Central memory CD8-positive, alpha-beta T cell (primary cell): ENCODE results near the gene C2CD2.

Source experiments
- ATAC-seq: fragments of 150-1000 bp; cut with Tn5 transposase; replicated peaks from 2 replicates; pipeline ENCODE4 v1.10.0; 2022; ENCODE audit warnings: mild to moderate bottlenecking, moderate FRiP score, moderate number of reproducible peaks; ENCODE audit not compliant: poor library complexity, severe bottlenecking; ENCODE audit errors: extremely low read depth
- DNase-seq, 2 donors: peaks; one replicate each; pipeline ENCODE4 v3.0.0; 2021; ENCODE audit warnings: low spot score in 2 of 2
- H3K27ac Mint-ChIP-seq: one replicate; pipeline ENCODE4 v1.8.0; 2022; ENCODE audit warnings: low read depth, mild to moderate bottlenecking, moderate library complexity, mixed read lengths
- H3K27me3 Mint-ChIP-seq: one replicate; pipeline ENCODE4 v1.8.0; 2022; ENCODE audit warnings: mixed read lengths
- H3K36me3 Mint-ChIP-seq: one replicate; pipeline ENCODE4 v1.8.0; 2022; ENCODE audit warnings: mild to moderate bottlenecking, moderate library complexity, mixed read lengths; ENCODE audit not compliant: insufficient read depth
- H3K4me1 Mint-ChIP-seq: one replicate; pipeline ENCODE4 v1.8.0; 2022; ENCODE audit warnings: mixed read lengths
- H3K4me3 Mint-ChIP-seq: one replicate; pipeline ENCODE4 v1.8.0; 2022; ENCODE audit warnings: mild to moderate bottlenecking, moderate library complexity, mixed read lengths
- H3K9me3 Mint-ChIP-seq: one replicate; pipeline ENCODE4 v1.8.0; 2022; ENCODE audit warnings: mixed read lengths

Gene C2CD2

DNA sequence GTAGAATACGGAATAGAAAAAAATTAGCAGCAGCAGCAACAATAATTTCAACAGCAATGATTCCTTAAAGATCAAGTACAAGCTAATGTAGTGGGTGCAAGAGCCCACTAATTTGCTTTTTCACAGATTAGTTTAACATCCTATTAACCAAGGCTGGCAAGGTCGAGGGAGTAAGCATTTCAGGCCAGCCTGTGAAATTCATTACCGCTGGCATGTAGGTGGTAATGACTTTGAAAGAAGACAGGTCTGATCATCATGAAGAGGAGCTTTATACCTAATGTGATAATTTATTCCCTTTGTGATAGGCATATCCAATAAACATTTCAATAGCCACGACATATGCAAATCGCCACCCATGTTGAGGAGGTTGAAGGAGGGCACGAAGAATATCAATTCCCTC is 63.5 kb downstream of the C2CD2 start:
- no peak for DNase-seq
- H3K36me3 Mint-ChIP-seq, result no peaks in the 10 kb centered on the region
- H3K4me1 Mint-ChIP-seq, result no peaks in the 10 kb centered on the region
- no peak for ATAC-seq
- H3K9me3 Mint-ChIP-seq, result no peaks in the 10 kb centered on the region
- H3K27me3 Mint-ChIP-seq, result no peaks in the 10 kb centered on the region
- H3K4me3 Mint-ChIP-seq, result no peak overlapping the region
- no peak overlapping the region for H3K27ac Mint-ChIP-seq

DNA sequence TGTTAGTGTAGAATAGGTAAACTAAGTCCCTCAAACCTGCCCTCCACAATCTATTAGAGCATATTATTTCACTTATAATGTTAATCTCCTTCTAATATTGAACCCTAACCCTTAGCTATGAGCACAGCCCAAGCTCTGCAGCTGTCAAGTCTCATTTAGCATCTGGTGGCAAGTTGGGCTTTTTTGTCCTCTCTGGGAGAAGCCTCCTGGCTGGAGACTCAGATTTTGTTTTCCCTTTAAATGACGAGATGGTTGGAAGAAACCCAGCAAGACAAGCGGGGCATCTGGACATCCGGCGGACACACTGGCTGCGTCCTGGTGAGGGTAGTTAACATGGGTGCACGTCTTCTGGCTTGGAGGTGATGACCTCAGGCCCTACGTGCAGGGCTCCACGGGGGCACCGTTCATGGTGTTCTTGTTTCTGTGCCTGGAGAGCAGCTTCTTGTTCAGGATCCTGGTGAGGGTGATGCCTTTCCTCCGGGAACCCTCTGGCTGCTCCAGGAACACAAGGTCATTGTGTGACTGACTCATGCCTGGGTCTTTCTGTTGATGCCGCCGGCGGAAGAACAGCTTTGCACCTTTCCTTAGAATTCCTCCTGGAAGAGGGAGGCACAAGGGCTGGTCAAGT is 65.0 kb downstream of the C2CD2 start:
- ATAC-seq, result no peak
- H3K9me3 Mint-ChIP-seq, result no peaks in the 10 kb centered on the region
- H3K27me3 Mint-ChIP-seq, result no peaks in the 10 kb centered on the region
- H3K27ac Mint-ChIP-seq, result no peak overlapping the region
- H3K4me3 Mint-ChIP-seq, result no peak overlapping the region
- H3K4me1 Mint-ChIP-seq, result no peaks in the 10 kb centered on the region
- no peak for DNase-seq
- no peaks in the 10 kb centered on the region for H3K36me3 Mint-ChIP-seq

DNA sequence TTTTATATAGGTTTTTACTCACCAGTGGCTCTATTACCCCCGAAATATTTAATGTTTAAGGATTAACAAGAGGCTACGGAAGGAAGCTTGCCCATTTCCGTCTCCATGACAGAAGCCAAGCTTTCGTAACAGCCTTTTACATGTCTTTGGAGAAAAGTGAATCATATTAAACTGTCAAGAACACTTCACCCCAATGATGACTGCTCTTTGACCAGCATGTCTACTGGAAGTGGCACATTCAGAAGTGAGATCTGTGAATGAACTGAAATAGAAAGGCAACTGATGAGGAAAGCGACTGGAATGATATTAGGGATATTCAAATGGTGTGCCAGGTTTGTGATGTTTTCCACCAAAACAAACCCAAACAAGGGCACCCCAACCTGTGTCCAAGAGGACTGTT is 66.2 kb downstream of the C2CD2 start:
- DNase-seq (no peak), ATAC-seq (no peak)
- Mint-ChIP-seq H3K9me3 (no peaks in the 10 kb centered on the region), H3K4me1 (no peaks in the 10 kb centered on the region), H3K27me3 (no peaks in the 10 kb centered on the region), H3K4me3 (no peak overlapping the region), H3K36me3 (no peaks in the 10 kb centered on the region), H3K27ac (no peak overlapping the region)

DNA sequence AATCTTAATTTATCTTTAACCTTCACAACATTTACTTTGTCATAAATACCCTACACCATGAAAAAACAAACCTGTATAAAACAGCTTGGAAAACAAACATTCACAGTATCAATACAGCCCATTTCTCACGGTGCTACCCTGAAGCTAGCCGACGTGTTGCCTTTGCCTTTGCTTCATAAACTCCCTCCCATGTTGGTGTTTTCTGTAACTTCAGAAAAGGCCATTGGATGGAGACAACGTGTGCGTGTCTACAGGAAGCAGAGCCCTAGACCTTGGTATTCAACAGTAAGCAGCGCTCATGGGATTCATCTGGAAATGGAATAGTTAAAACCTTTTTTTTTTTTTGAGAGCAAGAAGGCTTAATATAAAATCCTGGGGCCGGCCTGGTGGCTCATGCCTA is 67.5 kb downstream of the C2CD2 start:
- no peak for DNase-seq
- Mint-ChIP-seq H3K4me3 (no peak overlapping the region), H3K9me3 (no peaks in the 10 kb centered on the region), H3K27me3 (no peaks in the 10 kb centered on the region), H3K27ac (no peak overlapping the region), H3K4me1 (no peaks in the 10 kb centered on the region), H3K36me3 (no peaks in the 10 kb centered on the region)
- ATAC-seq, result no peak

DNA sequence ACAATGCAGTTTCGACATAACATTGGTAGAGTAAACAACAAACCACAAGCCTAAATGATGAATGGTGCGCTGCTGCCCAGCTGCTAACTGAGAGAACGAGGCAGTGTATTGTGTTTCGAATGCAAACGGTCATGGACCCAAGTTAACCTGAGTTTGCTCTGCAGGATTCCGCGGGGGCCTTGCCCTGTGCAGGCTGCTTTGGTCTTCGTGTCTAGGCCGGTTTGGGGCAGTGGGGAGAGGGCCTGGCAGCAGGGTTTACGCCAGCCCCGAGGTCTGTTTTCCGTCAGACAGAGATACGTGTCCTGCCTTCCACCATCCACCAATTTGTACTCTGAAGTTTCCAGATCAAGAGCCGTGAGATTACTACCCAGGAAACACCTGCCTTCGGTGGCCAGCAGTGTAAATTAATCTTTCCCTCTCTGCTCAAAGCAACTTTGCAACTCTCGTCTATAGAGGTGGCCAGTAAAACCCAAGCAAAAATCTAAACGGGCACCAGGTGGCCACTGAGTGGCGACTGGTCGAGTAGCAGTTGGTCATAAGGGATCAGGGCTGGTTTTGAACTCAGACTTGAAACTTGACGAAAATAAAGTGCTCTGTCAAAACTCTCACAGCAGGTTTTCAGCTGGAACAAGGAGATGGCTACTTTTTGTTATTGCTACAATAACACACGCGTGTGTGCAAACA is 68.3 kb downstream of the C2CD2 start:
- Mint-ChIP-seq H3K9me3 (no peaks in the 10 kb centered on the region), H3K27me3 (no peaks in the 10 kb centered on the region), H3K36me3 (no peaks in the 10 kb centered on the region), H3K4me1 (no peaks in the 10 kb centered on the region), H3K27ac (no peak overlapping the region), H3K4me3 (no peak overlapping the region)
- DNase-seq, result no peak
- no peak for ATAC-seq

DNA sequence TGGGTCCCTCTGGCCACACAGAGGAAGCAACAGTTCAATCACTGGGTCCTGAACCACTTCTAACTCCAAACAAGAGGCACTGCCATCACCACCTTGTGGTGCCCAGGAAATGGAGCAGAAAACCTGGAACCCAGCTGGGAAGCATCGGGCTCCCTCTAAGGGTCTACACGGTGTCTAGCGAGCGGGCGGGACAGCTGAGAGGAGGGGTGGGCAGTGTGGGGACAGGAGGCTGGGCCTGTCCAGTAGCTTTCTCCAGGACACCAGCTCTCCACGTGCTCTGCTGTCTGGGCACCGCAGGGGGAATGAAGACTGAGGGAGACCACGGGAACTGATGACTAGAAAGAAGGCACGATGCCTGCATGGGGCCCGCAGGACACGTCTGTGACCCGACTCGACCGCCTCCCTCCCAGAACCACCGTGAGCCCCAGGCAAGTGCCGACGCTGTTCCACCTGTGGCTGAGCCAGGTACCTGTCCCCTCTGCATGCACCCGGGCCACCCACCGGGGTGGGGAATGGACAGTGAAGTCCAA is 69.3 kb downstream of the C2CD2 start:
- ATAC-seq (no peak), DNase-seq (no peak)
- Mint-ChIP-seq H3K9me3 (no peaks in the 10 kb centered on the region), H3K4me1 (no peaks in the 10 kb centered on the region), H3K27ac (no peak overlapping the region), H3K4me3 (no peak overlapping the region), H3K36me3 (no peaks in the 10 kb centered on the region), H3K27me3 (no peaks in the 10 kb centered on the region)

DNA sequence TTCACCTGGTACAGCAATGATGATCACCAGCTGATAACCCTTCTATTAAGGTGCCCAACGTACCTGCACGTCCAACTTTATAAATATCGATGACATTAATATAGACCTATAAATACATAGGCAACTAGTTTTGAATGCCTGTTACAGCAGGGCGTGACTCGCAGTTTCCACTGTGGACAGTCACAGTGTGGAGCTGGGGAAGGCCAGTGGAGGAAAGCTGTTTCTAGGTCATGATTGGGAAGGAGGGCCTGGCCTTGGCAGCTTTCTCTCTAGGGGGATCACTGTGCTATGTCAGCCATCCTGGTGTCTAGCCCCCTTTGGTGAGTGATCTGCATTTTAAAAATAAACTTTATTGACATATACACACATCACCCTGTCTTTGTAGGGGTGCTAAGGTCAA is 70.2 kb downstream of the C2CD2 start:
- DNase-seq (no peak), ATAC-seq (no peak)
- no peak overlapping the region for H3K27ac Mint-ChIP-seq
- no peaks in the 10 kb centered on the region for H3K27me3 Mint-ChIP-seq
- no peaks in the 10 kb centered on the region for H3K9me3 Mint-ChIP-seq
- no peaks in the 10 kb centered on the region for H3K36me3 Mint-ChIP-seq
- no peaks in the 10 kb centered on the region for H3K4me1 Mint-ChIP-seq
- no peak overlapping the region for H3K4me3 Mint-ChIP-seq

DNA sequence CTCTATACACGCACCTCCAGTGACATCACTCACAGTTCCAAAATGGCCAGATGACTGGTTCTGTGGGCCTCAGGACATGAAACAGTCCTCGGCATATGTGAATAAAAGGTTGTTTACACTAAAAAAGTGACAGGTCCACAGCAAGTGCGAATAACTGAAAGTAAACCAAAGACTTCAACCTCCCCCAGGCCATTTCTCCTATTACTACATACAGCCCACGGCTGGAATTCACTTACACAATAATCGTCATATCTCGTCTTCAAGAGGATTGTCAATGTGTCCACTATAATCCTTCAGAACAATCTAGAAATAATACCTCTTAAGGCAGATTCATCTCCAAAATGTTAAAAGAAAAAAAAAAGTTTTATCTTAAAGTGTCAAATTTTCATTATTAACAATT is 72.8 kb downstream of the C2CD2 start:
- ATAC-seq, result no peak

DNA sequence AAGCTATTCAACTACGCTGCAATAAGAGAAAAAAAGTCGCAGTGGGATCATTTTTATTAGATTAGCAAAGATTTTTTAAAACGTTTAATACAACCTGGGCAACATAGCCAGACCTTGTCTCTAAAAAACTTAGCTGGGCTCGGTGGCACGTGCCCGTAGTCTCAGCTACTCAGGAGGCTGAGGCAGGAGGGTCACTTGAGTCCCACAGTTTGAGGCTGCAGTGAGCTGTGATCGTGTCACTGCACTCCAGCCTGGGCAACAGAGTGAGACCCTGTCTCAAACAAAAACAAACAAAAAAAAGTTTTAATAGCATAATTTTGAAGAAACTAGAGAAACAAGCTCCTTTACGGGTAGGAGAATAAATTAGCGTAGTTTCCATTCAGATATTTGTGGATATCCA is 73.7 kb downstream of the C2CD2 start:
- H3K27ac Mint-ChIP-seq, result peak overlapping the region; percentile 92

More for the DNA sequence above, 72.8 kb downstream of the C2CD2 start:
- Mint-ChIP-seq H3K36me3 (peaks cover 3% of the 10 kb centered on the region), H3K9me3 (no peaks in the 10 kb centered on the region), H3K27ac (no peak overlapping the region), H3K4me3 (peak overlapping the region; percentile 47), H3K4me1 (peaks cover 14% of the 10 kb centered on the region), H3K27me3 (no peaks in the 10 kb centered on the region)
- DNase-seq, result no peak

DNA sequence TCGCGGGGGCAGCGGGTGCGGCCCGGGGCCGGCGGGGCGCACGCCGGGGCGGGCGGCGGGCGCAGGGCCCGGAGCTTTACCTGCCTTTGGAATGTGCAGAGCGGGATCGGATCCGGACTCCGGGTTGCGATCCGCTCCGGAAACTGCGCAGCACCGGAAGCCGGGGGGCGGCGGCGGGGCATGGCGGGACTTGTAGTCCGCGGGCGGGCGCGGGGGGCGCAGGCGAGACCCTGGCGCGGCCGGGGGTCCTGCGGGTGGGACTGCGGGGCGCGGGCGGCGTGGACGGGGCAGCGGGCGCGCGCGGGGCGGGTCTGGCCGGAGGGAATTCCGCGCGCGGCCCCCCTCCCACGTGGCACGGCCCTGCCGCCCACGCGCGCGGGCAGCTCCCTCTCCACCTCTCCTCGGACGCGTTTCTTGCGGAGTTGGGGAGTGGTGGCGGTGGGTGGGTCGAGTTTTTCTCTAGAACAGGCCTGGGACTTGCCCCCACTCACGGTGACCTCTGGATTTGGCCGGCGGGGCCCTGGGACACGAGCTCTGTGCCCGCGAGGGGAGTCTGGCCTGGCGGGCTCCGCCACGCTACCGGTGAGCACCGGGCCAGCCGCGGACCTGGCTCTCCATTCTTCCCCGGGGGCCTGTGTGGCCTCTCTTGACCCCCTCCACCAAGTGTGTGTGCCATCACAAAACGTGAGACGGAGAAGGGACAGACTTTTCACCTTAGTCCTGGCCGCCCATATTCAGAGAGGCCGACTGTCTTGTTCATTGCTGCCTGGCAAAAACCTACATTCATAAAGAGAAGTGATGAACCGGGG is 74.4 kb downstream of the C2CD2 start, which contains the start of gene PRDM15:
TSS of gene PRDM15 (minus strand) at position 155 of the 809 bp plus-strand sequence. CDS start 18,981 bp downstream, outside the sequence.
- Mint-ChIP-seq H3K27me3 (no peaks in the 10 kb centered on the region), H3K4me3 (peak within 1 kb of the TSS; percentile 86), H3K27ac (peak within 1 kb of the TSS; percentile 92), H3K9me3 (no peaks in the 10 kb centered on the region), H3K36me3 (peaks cover 3% of the 10 kb centered on the region), H3K4me1 (peaks cover 27% of the 10 kb centered on the region)
- peak; percentile 62 for ATAC-seq
- peak; percentile 52 to 62 for DNase-seq

More for the DNA sequence above, 73.7 kb downstream of the C2CD2 start:
- H3K36me3 Mint-ChIP-seq, result peaks cover 3% of the 10 kb centered on the region
- H3K9me3 Mint-ChIP-seq, result no peaks in the 10 kb centered on the region
- H3K27me3 Mint-ChIP-seq, result no peaks in the 10 kb centered on the region
- peak overlapping the region; percentile 86 for H3K4me3 Mint-ChIP-seq
- DNase-seq, result no peak
- peaks cover 21% of the 10 kb centered on the region for H3K4me1 Mint-ChIP-seq
- no peak for ATAC-seq

DNA sequence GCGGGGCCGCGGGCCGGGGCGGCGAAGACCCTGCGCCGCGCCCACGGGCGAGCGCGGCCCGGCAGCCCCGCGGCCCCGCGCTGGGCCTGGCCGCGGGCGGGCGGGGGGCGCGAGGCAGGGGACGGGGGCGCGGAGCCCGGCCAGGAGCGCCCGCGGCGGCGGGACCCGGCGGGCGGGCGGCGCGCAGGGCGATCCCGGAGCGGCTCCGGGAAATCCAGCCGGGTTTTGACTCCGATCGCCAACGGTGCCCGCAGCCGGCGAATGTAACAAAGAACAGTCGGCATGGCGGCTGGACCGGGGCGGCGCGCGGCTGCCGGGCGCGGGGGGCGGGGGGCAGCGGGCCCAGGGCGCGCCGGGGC is 75.0 kb downstream of the C2CD2 start:
- Mint-ChIP-seq H3K9me3 (no peaks in the 10 kb centered on the region), H3K27me3 (no peaks in the 10 kb centered on the region), H3K4me3 (peak overlapping the region; percentile 86), H3K27ac (no peak overlapping the region), H3K36me3 (peaks cover 5% of the 10 kb centered on the region), H3K4me1 (peaks cover 27% of the 10 kb centered on the region)
- ATAC-seq, result peak; percentile 52
- DNase-seq, result peak; percentile 44 to 65

DNA sequence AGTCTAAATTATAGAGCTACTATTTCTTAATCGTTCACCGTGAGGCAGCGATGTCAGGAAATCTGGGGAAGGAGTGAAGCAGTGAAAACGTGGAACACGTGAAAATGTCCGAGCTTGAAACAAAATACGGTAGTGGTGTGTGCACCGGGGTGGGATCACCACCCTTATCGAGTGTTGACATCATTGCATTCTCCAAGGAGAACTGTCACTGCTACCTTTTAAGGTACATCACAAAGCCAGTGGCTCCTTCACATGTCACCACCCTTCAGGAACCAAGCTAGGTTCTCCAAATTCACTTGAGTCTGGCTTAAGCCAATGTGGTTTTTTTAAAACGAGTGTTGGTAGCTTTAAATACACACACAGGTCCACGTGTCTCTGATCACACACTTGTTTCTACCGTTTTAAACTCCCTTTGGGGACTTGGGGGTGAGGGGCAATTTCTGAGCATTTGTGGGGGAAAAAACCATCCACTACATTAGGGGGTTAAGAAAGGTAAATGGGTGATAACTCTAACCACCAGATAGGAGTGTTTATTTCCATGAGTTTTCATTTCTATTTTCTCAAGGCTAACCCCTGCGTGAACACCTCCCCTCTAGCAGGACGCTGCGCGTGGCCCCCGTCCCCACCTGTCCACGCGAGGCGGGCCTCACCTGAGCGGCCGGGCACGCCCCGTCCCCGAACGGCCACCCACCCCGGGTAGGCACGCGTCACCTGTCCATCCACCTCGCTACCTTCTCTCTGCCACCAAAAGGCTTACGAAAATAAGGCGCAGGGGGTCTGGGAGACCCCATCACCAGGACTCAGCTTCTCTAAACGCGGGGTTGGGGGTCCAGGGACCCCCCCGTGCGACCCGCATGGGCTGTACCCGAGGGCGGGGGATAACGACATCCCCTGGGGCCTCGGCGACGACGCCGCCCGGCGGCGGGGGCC is 75.7 kb downstream of the C2CD2 start:
- H3K4me1 Mint-ChIP-seq, result peaks cover 27% of the 10 kb centered on the region
- H3K27ac Mint-ChIP-seq, result no peak overlapping the region
- DNase-seq (no peak), ATAC-seq (peak; percentile 22)
- no peaks in the 10 kb centered on the region for H3K27me3 Mint-ChIP-seq
- H3K4me3 Mint-ChIP-seq, result peak overlapping the region; percentile 86
- H3K36me3 Mint-ChIP-seq, result peaks cover 5% of the 10 kb centered on the region
- no peaks in the 10 kb centered on the region for H3K9me3 Mint-ChIP-seq
